ES-I3 (cell line): ENCODE results near the gene HSD17B3.
"Not testable (repeated sequence)": the region's sequence is repeated elsewhere in the genome, so short reads cannot be mapped to it uniquely, and the experiment has no call there.

Experiments
- H3K36me3 ChIP-seq: 2 replicates; pipeline ENCODE4 v1.6.1; 2013; ENCODE audit warnings: mild to moderate bottlenecking, low read length, control low read depth, moderate library complexity; ENCODE audit not compliant: insufficient read depth
- H3K4me1 ChIP-seq: 2 replicates; pipeline ENCODE4 v1.6.1; 2013; ENCODE audit warnings: mild to moderate bottlenecking, control low read depth, low read length; ENCODE audit not compliant: insufficient read depth
- H3K9ac ChIP-seq: 2 replicates; pipeline ENCODE4 v1.6.1; 2013; ENCODE audit warnings: low read depth, mild to moderate bottlenecking, low read length, moderate library complexity
- H3K9me3 ChIP-seq: 2 replicates; pipeline ENCODE4 v1.6.1; 2013; ENCODE audit warnings: mild to moderate bottlenecking, low read length, moderate library complexity; ENCODE audit not compliant: control insufficient read depth, insufficient read depth

The HSD17B3 gene

GRCh38 chr9:96322210-96322609, 20.2 kb upstream of the HSD17B3 start:
- H3K9ac ChIP-seq, H3K36me3 ChIP-seq, H3K9me3 ChIP-seq, H3K4me1 ChIP-seq: not testable (repeated sequence)

- no peaks in the 10 kb centered on the region for H3K36me3 ChIP-seq
- H3K4me1 ChIP-seq: peaks cover 8% of the 10 kb centered on the region
- no peaks in the 10 kb centered on the region for H3K9me3 ChIP-seq
- H3K9ac ChIP-seq: no peak overlapping the region
Observed at GRCh38 chr9:96321515-96321914, 19.5 kb upstream of the HSD17B3 start.

GRCh38 chr9:96320749-96321280, 18.8 kb upstream of the HSD17B3 start:
- Histone ChIP-seq H3K4me1 (peaks cover 8% of the 10 kb centered on the region), H3K36me3 (no peaks in the 10 kb centered on the region), H3K9me3 (no peaks in the 10 kb centered on the region), H3K9ac (no peak overlapping the region)

DNA sequence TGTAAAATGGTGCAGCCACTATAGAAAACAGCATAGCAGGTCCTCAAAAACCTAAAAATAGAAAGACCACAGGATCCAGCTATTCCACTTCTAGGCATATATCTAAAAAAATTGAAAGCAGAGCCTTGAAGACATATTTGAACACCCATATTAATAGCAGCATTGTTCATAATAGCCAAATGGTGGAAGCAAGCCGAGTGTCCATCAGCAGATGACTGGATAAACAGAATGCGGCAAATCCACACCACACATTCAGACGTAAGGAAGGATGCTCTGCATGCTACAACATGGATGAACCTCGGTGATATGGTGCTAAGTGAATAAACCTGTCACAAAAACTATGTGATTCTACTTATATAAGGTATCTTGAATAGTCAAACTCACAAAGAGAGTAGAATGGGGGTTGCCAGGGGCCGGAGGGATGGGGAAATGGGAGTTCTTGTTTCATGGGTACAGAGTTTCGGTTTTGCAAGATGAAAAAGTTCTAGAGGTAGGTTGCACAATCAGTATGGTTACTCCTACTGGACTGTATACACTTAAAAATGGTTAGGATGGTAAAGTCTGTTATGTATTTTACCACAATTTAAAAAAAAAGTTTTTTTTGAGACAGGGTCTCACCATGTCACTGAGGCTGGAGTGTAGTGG, 17.1 kb upstream of the HSD17B3 start:
- Histone ChIP-seq H3K9me3 (0 out of 2 replicates have a peak, but pooled peaks cover under 1% of the 10 kb centered on the region), H3K36me3 (no peaks in the 10 kb centered on the region), H3K4me1 (peaks cover 8% of the 10 kb centered on the region), H3K9ac (no peak overlapping the region)

DNA sequence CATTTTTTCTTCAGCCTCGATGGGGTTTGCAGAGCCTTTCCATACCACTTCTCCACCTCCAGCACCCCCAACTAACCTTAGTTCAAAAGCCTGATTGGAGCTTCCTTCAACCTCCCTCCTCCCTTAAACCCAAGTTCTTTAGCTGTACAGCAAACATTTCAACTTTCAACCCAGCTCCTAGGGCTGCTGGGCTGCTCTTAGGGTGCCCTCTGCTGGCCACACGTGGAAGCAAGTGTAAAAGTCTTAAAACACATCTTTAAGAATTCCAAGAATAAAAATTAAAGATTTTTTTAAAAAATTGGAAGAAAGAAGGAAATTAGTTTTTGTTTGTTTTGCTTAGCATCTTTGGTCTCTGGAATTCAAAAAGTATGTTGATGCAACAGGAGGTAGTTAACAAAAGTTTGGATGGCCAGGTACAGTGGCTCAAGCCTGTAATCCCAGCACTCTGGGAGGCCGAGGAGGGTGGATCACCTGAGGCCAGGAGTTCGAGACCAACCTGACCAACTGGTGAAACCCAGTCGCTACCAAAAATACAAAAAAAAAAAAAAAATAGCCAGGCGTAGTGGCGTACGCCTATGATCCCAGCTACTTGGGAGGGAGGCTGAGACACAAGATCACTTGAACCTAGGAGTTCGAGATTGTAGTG, 15.5 kb upstream of the HSD17B3 start:
- H3K4me1 ChIP-seq: peaks cover 8% of the 10 kb centered on the region
- peaks cover 16% of the 10 kb centered on the region for H3K9me3 ChIP-seq
- no peak overlapping the region for H3K9ac ChIP-seq
- no peaks in the 10 kb centered on the region for H3K36me3 ChIP-seq

GRCh38 chr9:96309850-96310249, 7.9 kb upstream of the HSD17B3 start:
- H3K4me1 ChIP-seq: no peaks in the 10 kb centered on the region
- H3K36me3 ChIP-seq: no peaks in the 10 kb centered on the region
- no peak overlapping the region for H3K9ac ChIP-seq
- H3K9me3 ChIP-seq: peaks cover 17% of the 10 kb centered on the region

GRCh38 chr9:96306958-96307357, 5.0 kb upstream of the HSD17B3 start:
- H3K36me3 ChIP-seq, H3K4me1 ChIP-seq, H3K9ac ChIP-seq: not testable (repeated sequence)

DNA sequence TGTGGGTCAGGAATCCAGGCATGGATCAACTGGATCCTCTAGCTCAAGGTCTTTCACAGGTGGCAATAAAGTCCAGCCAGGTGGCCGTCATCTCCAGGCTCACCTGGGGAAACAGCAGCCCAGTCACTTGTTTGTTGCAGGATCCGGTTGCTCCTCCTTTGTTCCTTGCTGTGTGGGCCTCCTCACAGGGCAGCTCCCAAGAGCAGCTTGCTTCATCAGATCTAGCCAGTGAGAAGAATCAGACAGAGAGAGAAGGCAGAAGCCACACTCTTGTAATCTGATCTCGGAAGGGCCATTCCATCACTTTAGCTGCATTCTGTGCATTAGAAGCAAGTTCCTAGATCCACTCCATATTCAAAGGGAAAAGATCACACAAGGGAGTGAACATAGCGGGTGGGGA, 3.2 kb upstream of the HSD17B3 start:
- no peaks in the 10 kb centered on the region for H3K36me3 ChIP-seq
- H3K9ac ChIP-seq: no peak overlapping the region
- H3K9me3 ChIP-seq: no peaks in the 10 kb centered on the region; the same call in 1 of the 2 replicates
- no peaks in the 10 kb centered on the region for H3K4me1 ChIP-seq

More at GRCh38 chr9:96306958-96307357, 5.0 kb upstream of the HSD17B3 start:
- not testable (repeated sequence) for H3K9me3 ChIP-seq

GRCh38 chr9:96304230-96304629, 2.3 kb upstream of the HSD17B3 start:
- Histone ChIP-seq H3K9ac (no peak overlapping the region), H3K36me3 (no peaks in the 10 kb centered on the region), H3K4me1 (no peaks in the 10 kb centered on the region)

GRCh38 chr9:96299823-96300222, 2.2 kb downstream of the HSD17B3 start:
- H3K9ac ChIP-seq: no peak overlapping the region
- no peaks in the 10 kb centered on the region for H3K4me1 ChIP-seq
- peaks cover 2% of the 10 kb centered on the region for H3K9me3 ChIP-seq
- H3K36me3 ChIP-seq: no peaks in the 10 kb centered on the region

More at GRCh38 chr9:96304230-96304629, 2.3 kb upstream of the HSD17B3 start:
- H3K9me3 ChIP-seq: no peaks in the 10 kb centered on the region; the same call in 1 of the 2 replicates

GRCh38 chr9:96294159-96294545, 7.8 kb downstream of the HSD17B3 start:
- Histone ChIP-seq H3K9me3 (peaks cover 2% of the 10 kb centered on the region), H3K9ac (no peak overlapping the region), H3K4me1 (0 out of 2 replicates have a peak, but pooled peaks cover 3% of the 10 kb centered on the region), H3K36me3 (no peaks in the 10 kb centered on the region)

DNA sequence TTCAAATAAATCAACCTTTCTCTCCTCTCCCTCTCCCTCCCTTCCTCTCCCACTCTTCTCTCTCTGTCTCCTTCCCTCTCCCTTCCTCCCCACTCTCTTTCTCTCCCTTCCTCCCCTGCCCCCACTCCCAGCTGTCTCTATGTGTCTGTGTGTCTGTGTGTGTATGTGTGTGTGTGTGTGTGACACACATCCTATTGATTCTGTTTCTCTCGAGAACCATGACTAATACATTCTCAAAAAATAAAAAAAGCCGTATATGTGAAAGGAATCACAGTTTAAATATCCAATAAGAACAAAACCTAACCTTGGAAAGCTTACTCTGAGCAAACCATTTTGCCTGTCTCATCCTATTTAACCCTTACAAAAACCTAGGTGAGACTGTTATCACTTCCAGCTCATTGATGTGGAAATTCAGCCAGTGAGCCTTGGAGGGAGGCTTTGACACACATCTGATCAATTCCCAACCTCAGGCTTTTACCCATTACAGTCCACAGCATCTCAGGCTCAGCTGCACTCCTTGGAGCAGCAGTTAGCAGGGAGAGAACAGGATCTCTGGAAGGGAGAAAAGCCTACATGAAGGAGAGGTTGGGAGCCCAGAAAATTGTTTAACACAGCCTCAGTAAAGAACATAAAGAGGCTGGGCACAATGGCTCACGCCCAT, 8.3 kb downstream of the HSD17B3 start:
- Histone ChIP-seq H3K9ac (no peak overlapping the region), H3K4me1 (0 out of 2 replicates have a peak, but pooled peaks cover 3% of the 10 kb centered on the region), H3K9me3 (peaks cover 2% of the 10 kb centered on the region), H3K36me3 (no peaks in the 10 kb centered on the region)

- 0 out of 2 replicates have a peak, but pooled peaks cover 3% of the 10 kb centered on the region for H3K4me1 ChIP-seq
- H3K9ac ChIP-seq: no peak overlapping the region
- no peaks in the 10 kb centered on the region for H3K36me3 ChIP-seq
- H3K9me3 ChIP-seq: 0 out of 2 replicates have a peak, but pooled peaks cover 2% of the 10 kb centered on the region
Observed at GRCh38 chr9:96289392-96289791, 12.6 kb downstream of the HSD17B3 start.

DNA sequence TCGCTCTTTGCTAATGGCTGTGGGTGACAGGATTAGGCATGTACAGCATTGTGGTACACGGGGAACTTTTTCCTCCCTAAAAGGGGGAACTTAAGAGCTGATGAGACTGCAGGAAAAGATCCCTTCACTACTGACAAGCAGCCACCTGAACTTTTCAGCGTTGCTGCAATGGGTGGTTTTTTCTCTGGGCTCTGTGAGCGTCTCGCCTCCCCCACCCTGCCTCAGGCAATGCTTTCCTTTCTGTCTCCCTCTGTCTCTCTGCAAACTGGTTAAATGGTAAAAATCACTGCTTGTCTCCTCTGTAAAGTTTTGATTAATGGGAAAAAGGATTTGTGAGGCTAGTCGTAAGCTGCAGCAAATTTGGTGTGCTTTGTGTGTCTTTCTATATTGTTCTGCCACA, 20.3 kb downstream of the HSD17B3 start:
- Histone ChIP-seq H3K9ac (no peak overlapping the region), H3K4me1 (no peaks in the 10 kb centered on the region), H3K9me3 (0 out of 2 replicates have a peak, but pooled peaks cover 2% of the 10 kb centered on the region), H3K36me3 (no peaks in the 10 kb centered on the region)
